ENCODE results near the gene MICALL2.

MICALL2 gene

DNA sequence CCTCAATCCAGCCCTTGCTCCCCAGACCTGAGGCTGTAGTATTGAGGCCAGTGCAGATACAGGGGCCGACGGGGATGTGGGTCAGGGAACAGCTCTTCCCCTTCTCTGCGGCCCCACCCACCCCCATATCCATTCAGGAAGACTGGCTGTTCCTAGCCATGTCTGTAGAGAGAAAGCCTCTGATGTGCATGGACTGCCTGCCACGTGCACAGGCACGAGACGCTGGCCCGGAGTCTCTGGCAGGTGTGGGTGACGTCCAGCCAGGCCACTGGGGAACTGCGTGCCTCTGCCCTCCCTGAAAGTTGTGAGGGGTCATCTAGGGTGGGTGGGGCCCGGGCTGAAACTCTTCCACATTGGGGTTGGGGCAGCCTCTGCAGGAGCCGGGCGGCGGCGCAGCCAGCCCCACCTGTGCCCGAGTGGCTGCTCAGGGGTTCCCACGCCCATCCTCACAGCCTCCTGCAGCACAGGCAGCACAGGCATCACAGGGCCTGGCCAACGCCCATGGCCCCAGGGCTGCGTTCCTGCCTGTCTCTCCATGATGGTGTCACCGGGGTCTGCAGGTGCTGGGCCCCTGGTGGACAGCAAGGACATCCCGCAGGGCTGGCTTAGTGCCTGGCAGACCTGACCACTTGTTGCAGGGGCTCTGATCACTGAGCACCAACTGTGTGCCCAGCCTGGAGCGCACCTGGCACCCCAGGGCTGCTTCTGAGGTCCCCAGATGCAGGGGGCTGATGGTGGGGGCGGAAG is 27.5 kb downstream of the MICALL2 start:
- no peaks in the 10 kb centered on the region for H3K9me3 Mint-ChIP-seq
- peaks cover 2% of the 10 kb centered on the region for H3K4me1 Mint-ChIP-seq (ENCODE audit: low read depth)
- peaks cover 9% of the 10 kb centered on the region for H3K27me3 Mint-ChIP-seq
- no peak overlapping the region for H3K27ac Mint-ChIP-seq
- no peaks in the 10 kb centered on the region for H3K36me3 Mint-ChIP-seq (ENCODE audit: low read depth)
- H3K4me3 Mint-ChIP-seq: no peak overlapping the region
- no peak for DNase-seq

DNA sequence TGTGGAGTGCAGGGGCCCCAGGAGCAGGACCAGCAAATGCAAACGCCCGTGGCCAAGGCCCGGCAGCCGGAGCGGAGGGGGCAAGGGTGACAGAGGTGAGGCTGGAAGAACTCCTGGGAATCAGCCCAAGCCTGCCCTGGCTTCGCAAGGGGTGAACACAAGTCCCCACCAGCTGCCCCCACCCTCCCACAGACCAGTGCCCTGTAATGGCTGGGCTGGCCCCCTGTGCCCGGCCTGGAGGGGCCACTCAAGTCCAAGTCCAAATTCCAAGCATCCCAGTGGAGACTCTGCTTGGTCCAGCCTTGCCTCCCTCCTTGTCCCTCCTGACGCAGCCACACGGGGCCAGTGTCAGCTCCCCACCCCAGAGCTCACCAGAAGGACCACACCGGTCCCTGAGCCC is 28.0 kb downstream of the MICALL2 start:
- H3K27ac Mint-ChIP-seq: no peak overlapping the region
- H3K9me3 Mint-ChIP-seq: no peaks in the 10 kb centered on the region
- no peaks in the 10 kb centered on the region for H3K36me3 Mint-ChIP-seq (ENCODE audit: low read depth)
- peaks cover 9% of the 10 kb centered on the region for H3K27me3 Mint-ChIP-seq
- DNase-seq: no peak
- no peak overlapping the region for H3K4me3 Mint-ChIP-seq
- H3K4me1 Mint-ChIP-seq (ENCODE audit: low read depth): peaks cover 2% of the 10 kb centered on the region

- no peak for DNase-seq
- Mint-ChIP-seq H3K9me3 (no peaks in the 10 kb centered on the region), H3K36me3 (ENCODE audit: low read depth) (no peaks in the 10 kb centered on the region), H3K27me3 (peaks cover 9% of the 10 kb centered on the region), H3K4me3 (no peak overlapping the region), H3K4me1 (ENCODE audit: low read depth) (peaks cover 2% of the 10 kb centered on the region), H3K27ac (no peak overlapping the region)
These were observed 29.0 kb downstream of the MICALL2 start for GRCh38 chr7:1430056-1430845.

DNA sequence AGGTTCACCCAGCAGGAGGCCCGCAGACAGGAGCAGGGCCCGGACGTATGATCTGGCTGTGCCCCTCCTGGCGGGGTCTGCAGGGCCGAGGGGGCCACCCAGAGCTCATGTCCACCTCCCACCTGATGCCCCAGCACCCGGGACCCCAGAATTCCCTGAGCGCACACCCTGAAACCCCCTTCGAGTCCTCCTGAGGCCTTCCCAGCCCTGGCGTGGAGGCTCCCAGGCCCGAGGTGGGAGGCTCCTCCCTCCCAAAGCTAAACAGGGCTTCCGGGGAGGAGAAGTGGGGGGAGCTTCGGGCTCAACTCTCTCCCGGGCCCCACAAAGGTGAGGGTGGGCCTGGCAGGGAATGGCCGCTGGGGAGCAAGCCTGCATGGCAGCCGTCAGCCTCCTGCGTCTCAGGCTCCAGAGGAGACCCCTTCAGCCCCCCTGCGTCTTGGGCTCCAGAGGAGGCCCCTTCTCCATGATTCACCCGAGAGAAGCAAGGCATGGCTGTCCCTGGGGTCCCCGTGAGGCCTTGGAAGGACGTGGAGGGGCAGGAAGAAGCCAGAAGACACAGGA is 30.2 kb downstream of the MICALL2 start:
- H3K27me3 Mint-ChIP-seq: peaks cover 9% of the 10 kb centered on the region
- H3K27ac Mint-ChIP-seq: no peak overlapping the region
- H3K4me3 Mint-ChIP-seq: no peak overlapping the region

GRCh38 chr7:1427064-1427657 is 32.1 kb downstream of the MICALL2 start:
- no peak overlapping the region for H3K4me3 Mint-ChIP-seq

More for the DNA sequence above, 30.2 kb downstream of the MICALL2 start:
- no peak for DNase-seq
- no peaks in the 10 kb centered on the region for H3K36me3 Mint-ChIP-seq (ENCODE audit: low read depth)
- peaks cover 2% of the 10 kb centered on the region for H3K4me1 Mint-ChIP-seq (ENCODE audit: low read depth)
- no peaks in the 10 kb centered on the region for H3K9me3 Mint-ChIP-seq

DNA sequence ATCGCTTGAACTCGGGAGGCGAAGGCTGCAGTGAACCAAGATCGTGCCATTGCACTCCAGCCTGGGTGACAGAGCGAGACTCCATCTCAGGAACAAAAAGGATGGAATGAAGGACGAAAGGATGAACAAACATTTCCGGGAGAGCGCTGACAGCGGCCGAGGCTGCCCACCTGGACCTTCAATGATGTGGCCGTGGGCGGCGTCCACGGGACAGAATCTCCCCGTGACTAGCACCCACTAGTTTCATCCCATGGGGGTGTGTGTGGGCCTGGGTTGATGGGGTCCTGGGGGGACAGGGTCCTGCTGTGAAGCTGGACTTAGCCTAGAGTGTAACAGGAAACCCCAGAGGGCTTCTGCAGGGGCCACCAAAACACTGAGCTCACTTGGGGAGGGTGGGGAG is 32.8 kb downstream of the MICALL2 start:
- DNase-seq: no peak
- no peaks in the 10 kb centered on the region for H3K36me3 Mint-ChIP-seq (ENCODE audit: low read depth)
- H3K27me3 Mint-ChIP-seq: peaks cover 12% of the 10 kb centered on the region
- no peaks in the 10 kb centered on the region for H3K9me3 Mint-ChIP-seq
- H3K4me1 Mint-ChIP-seq (ENCODE audit: low read depth): no peaks in the 10 kb centered on the region
- H3K27ac Mint-ChIP-seq: no peak overlapping the region
- no peak overlapping the region for H3K4me3 Mint-ChIP-seq

More at GRCh38 chr7:1427064-1427657, 32.1 kb downstream of the MICALL2 start:
- Mint-ChIP-seq H3K27me3 (peaks cover 14% of the 10 kb centered on the region), H3K36me3 (ENCODE audit: low read depth) (no peaks in the 10 kb centered on the region), H3K4me1 (ENCODE audit: low read depth) (no peaks in the 10 kb centered on the region), H3K27ac (no peak overlapping the region), H3K9me3 (no peaks in the 10 kb centered on the region)
- no peak for DNase-seq

DNA sequence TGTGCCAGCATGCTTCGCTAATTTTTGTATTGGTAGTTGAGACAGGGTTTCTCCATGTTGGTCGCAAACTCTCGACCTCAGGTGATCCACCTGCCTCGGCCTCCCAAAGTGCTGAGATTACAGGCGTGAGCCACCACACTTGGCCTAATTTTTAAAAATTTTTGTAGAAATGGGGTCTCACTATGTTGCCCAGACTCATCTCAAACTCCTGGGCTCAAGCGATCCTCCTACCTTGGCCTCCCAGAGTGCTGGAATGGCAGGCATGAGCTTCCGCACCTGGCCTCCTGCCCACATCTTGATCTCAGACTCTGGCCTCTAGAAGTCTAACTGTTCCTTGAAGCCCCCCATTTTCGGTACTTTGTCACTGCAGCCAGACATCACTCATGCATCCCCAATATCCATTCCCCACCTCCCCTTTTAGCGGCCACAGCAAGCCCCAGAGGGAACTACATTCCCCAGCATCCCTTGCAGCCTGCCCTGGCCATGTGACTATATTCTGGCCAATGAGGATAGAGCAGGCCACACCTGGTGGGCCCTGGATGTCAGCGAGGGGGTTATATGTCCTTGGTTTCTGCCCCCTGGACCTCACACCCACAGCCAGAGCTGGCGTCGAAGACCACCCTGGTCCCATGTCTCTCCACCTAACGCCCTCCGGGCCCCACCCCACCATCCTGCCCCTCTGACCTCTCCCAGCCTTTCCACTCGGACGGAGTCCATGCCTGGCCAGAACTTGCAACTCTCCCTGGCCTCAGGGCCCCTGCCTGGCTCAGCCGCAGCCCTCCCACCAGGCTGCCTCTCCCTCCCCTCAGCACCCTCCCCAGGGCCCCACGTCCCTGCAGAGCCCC is 33.8 kb downstream of the MICALL2 start:
- H3K27me3 Mint-ChIP-seq: peaks cover 16% of the 10 kb centered on the region
- no peak overlapping the region for H3K4me3 Mint-ChIP-seq
- no peaks in the 10 kb centered on the region for H3K9me3 Mint-ChIP-seq
- H3K27ac Mint-ChIP-seq: no peak overlapping the region
- no peak for DNase-seq
- H3K4me1 Mint-ChIP-seq (ENCODE audit: low read depth): no peaks in the 10 kb centered on the region
- H3K36me3 Mint-ChIP-seq (ENCODE audit: low read depth): no peaks in the 10 kb centered on the region

DNA sequence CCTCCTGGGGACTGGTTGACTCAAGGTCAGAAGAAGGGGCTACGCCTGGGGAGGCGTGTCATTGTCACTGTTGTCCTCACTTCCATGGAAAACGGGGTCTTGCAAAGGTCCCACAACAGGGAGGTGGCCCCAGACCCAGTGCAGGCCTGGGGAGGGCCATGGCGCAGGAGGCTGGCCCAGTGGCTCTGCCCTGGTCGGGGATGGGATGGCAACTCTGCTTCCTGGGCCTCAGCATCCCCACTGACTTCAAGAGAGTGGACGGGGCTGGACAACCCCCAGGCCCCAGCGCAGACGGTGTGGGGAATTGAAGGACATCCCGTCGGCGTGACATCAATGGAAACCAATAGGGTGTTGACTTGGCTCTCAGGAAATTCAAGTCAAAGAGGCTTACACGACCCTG is 35.2 kb downstream of the MICALL2 start:
- Mint-ChIP-seq H3K27ac (no peak overlapping the region), H3K4me3 (no peak overlapping the region), H3K27me3 (peaks cover 16% of the 10 kb centered on the region), H3K36me3 (ENCODE audit: low read depth) (no peaks in the 10 kb centered on the region), H3K4me1 (ENCODE audit: low read depth) (peaks cover 2% of the 10 kb centered on the region), H3K9me3 (no peaks in the 10 kb centered on the region)
- DNase-seq: no peak

DNA sequence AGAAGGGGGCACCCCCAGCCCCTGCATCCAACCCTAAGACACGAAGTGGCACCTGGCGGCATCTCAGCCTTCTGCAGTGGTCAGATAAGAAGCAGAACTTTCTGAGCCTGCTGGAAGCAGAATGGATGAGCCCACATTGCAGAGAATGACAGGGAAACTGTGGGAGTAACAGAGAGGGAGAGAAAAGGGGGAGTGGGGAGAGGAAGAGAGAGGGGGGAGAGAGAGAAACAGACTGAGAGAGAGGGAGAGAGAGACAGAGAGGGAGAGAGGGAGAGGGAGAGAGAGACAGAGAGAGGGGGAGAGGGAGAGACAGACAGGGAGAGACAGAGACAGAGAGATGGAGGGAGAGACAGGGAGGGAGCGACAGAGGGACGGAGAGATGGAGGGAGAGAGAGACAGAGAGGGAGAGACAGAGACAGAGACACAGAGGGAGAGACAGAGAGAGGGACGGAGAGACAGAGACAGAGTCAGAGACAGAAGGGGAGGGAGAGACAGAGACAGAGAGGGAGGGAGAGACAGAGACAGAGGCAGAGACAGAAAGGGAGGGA is 35.9 kb downstream of the MICALL2 start:
- Mint-ChIP-seq H3K4me3 (no peak overlapping the region), H3K27me3 (peaks cover 16% of the 10 kb centered on the region), H3K4me1 (ENCODE audit: low read depth) (peaks cover 6% of the 10 kb centered on the region), H3K27ac (no peak overlapping the region), H3K9me3 (no peaks in the 10 kb centered on the region), H3K36me3 (ENCODE audit: low read depth) (no peaks in the 10 kb centered on the region)
- no peak for DNase-seq

DNA sequence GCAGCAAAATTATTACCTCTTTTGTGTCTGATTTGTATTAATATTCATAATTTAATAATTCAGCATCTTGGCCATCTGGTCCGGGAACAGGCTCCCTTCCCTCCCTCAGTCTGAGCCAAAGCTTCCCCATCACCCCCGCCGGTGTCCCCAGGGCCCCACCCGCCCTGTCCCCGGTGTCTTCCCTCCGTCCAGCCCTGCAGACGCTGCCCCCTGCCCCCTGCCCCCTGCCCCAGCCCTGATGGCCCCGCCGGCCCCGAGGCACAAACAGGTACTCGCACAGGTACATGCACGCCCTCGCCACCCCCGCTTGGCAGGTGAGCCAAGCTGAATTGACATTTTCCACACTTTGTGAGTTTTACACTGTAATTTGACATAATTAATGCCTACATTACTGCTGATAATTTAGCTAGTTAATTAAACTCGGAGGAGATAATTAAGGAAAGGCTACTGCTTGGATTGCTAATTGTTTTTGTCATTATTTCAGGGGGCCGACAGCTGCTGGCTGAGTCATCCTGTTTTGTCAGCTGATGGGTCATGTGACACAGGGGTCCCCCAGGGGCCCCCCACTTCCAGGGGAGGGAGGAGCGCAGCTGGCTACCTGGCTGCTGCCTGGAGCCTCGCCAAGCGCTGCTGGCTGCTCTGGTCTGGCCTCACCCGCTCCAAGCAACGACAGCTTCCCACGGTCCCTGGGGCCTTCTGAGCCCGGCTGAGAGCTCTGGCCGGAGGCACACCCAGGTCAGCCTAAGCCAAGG is 36.6 kb downstream of the MICALL2 start:
- Mint-ChIP-seq H3K9me3 (no peaks in the 10 kb centered on the region), H3K36me3 (ENCODE audit: low read depth) (no peaks in the 10 kb centered on the region), H3K27me3 (peaks cover 16% of the 10 kb centered on the region), H3K4me3 (no peak overlapping the region), H3K4me1 (ENCODE audit: low read depth) (peaks cover 12% of the 10 kb centered on the region), H3K27ac (no peak overlapping the region)
- no peak for DNase-seq

GRCh38 chr7:1421946-1422345 is 37.3 kb downstream of the MICALL2 start:
- Mint-ChIP-seq H3K27ac (no peak overlapping the region), H3K4me1 (ENCODE audit: low read depth) (peaks cover 18% of the 10 kb centered on the region), H3K9me3 (no peaks in the 10 kb centered on the region), H3K36me3 (ENCODE audit: low read depth) (no peaks in the 10 kb centered on the region), H3K4me3 (no peak overlapping the region), H3K27me3 (peaks cover 16% of the 10 kb centered on the region)
- DNase-seq: no peak

GRCh38 chr7:1421020-1421790 is 38.1 kb downstream of the MICALL2 start:
- Mint-ChIP-seq H3K27ac (no peak overlapping the region), H3K4me3 (no peak overlapping the region), H3K27me3 (peaks cover 16% of the 10 kb centered on the region), H3K9me3 (no peaks in the 10 kb centered on the region), H3K36me3 (ENCODE audit: low read depth) (no peaks in the 10 kb centered on the region), H3K4me1 (ENCODE audit: low read depth) (peaks cover 23% of the 10 kb centered on the region)
- DNase-seq: no peak

GRCh38 chr7:1419688-1420087 is 39.6 kb downstream of the MICALL2 start:
- no peak overlapping the region for H3K4me3 Mint-ChIP-seq
- H3K36me3 Mint-ChIP-seq (ENCODE audit: low read depth): no peaks in the 10 kb centered on the region
- no peaks in the 10 kb centered on the region for H3K9me3 Mint-ChIP-seq
- no peak for DNase-seq
- peaks cover 23% of the 10 kb centered on the region for H3K4me1 Mint-ChIP-seq (ENCODE audit: low read depth)
- peaks cover 16% of the 10 kb centered on the region for H3K27me3 Mint-ChIP-seq
- H3K27ac Mint-ChIP-seq: no peak overlapping the region

Data from activated T-cell treated with anti-CD3 and anti-CD28 coated beads, Interleukin-2, amount 50 U/mL, for 24 hours (primary cell).